ENCODE data around the gene MDP1. TPM values are rescaled to one million over a fixed set of nuclear protein-coding genes. Genes with fewer than 3 reads are reported as not detected.

MDP1 gene
- total RNA-seq, 2 experiments from 2014 or later, result 14.2 to 15.8 TPM

DNA sequence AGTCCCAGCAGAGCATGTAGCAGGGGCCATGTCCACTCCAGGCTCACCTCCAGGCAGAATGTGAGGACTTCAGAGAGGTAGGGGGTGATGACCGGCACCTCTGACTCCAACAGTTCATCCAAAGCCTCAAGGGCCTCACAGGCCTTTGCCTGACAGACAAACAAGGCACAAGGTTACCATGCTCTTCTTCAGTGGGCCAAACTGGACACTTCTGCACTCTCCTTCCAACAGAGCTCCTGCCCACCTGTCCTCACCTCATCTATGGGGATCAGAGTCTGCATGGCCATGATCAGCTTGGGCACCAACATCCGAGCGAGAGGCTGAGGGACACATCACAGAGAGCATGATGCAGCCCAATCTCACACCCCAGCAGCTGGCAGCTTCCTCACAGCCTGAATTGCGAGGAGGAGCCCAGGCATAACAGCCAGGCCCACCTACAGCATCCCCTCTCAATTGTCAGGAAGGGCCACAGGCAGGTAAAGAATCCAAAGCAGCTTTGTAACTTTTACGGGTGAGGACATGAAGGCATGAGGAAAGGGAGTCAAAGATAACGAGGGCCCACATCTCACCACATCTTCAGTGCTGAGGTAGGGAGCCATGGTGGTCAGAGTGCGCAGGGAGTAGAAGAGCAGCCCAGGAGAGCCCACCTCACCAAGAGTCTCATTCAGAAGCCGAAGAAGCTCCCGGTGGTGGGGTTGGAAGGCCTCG lies 28.9 kb downstream of the MDP1 start:
- CTCF ChIA-PET, result interaction anchor here (1.3 to 3.2 kb wide), 4 partner anchors 26 to 121 kb away, joined by 4 to 18 read pairs (median 5); partner anchors contain the start of genes CIDEB and IRF9
- Mint-ChIP-seq H3K27me3 (no peaks in the 10 kb centered on the region), H3K4me3 (peak overlapping the region; percentile 89), H3K27ac (no peak overlapping the region), H3K9me3 (no peaks in the 10 kb centered on the region), H3K36me3 (peaks cover 35% of the 10 kb centered on the region), H3K4me1 (ENCODE audit: low read depth) (peaks cover 29% of the 10 kb centered on the region)
- no peak for DNase-seq
- intact Hi-C loops (cut with micrococcal nuclease), result no loop called here
- POLR2A ChIA-PET, result interaction anchor here (0.7 to 3.2 kb wide), 6 partner anchors 9 to 40 kb away, joined by 3 to 12 read pairs (median 5); partner anchors contain the start of genes IRF9 and PSME2

DNA sequence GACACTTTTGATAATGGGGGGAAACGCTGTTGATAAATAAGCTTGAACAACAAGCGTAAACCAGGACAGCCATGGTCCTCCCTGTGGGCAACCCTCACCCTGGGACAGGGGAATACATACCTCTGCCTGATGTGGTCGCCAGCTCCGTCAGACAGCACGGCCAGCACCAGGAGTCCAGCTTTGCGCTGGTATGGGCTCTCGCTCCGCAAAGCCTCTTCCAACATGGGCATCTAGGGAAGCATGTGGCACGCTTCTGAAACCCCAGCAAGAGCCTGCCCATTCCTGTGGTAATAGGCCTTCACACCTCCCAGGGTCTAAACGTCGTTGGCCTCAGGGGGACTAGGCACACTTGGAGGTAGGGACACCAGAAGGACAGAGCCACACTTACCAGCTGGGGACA lies 30.1 kb downstream of the MDP1 start:
- POLR2A ChIA-PET, result interaction anchor here (1.3 to 3.2 kb wide), 2 partner anchors 8 to 24 kb away, joined by 3 to 12 read pairs; no protein-coding TSS in a partner anchor
- Mint-ChIP-seq H3K4me3 (no peak overlapping the region), H3K36me3 (peaks cover 32% of the 10 kb centered on the region), H3K27ac (no peak overlapping the region), H3K4me1 (ENCODE audit: low read depth) (peaks cover 25% of the 10 kb centered on the region), H3K9me3 (no peaks in the 10 kb centered on the region), H3K27me3 (no peaks in the 10 kb centered on the region)
- intact Hi-C loops (cut with micrococcal nuclease), result no loop called here
- CTCF ChIA-PET, result interaction anchor here (0.7 to 2.2 kb wide), 3 partner anchors 24 to 95 kb away, joined by 3 to 13 read pairs (median 3); partner anchors contain the start of genes DCAF11, IRF9 and NRL
- no peak for DNase-seq

DNA sequence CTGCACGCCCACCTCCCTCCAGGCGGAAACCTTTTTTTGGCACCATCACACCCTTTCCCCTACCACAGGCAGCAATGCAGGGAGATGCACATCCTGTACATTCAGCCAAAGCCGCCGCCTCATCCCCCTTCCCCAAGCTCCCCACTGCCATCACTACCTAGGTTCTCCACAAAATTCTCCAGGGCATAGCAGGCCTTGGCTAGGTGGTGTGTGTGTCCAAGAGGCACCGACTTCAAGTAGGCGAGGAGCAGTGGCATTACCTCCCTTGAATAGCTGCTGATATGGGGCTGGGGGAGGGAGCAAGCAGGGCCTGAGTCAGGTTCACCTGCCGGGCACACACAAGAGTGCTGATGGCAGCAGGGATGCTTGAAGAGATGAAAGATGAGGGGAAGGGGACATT lies 30.8 kb downstream of the MDP1 start:
- Mint-ChIP-seq H3K9me3 (no peaks in the 10 kb centered on the region), H3K36me3 (peaks cover 33% of the 10 kb centered on the region), H3K27ac (no peak overlapping the region), H3K27me3 (no peaks in the 10 kb centered on the region), H3K4me1 (ENCODE audit: low read depth) (peaks cover 24% of the 10 kb centered on the region), H3K4me3 (no peak overlapping the region)
- ChIA-PET POLR2A (interaction anchor here (1.0 to 1.3 kb wide), 2 partner anchors 16 to 23 kb away, joined by 3 read pairs; no protein-coding TSS in a partner anchor), CTCF (interaction anchor here (0.8 to 2.2 kb wide), 2 partner anchors 24 to 70 kb away, joined by 3 to 13 read pairs; partner anchors contain the start of genes DCAF11, IRF9 and NRL)
- intact Hi-C loops (cut with micrococcal nuclease), result no loop called here
- DNase-seq, result no peak

DNA sequence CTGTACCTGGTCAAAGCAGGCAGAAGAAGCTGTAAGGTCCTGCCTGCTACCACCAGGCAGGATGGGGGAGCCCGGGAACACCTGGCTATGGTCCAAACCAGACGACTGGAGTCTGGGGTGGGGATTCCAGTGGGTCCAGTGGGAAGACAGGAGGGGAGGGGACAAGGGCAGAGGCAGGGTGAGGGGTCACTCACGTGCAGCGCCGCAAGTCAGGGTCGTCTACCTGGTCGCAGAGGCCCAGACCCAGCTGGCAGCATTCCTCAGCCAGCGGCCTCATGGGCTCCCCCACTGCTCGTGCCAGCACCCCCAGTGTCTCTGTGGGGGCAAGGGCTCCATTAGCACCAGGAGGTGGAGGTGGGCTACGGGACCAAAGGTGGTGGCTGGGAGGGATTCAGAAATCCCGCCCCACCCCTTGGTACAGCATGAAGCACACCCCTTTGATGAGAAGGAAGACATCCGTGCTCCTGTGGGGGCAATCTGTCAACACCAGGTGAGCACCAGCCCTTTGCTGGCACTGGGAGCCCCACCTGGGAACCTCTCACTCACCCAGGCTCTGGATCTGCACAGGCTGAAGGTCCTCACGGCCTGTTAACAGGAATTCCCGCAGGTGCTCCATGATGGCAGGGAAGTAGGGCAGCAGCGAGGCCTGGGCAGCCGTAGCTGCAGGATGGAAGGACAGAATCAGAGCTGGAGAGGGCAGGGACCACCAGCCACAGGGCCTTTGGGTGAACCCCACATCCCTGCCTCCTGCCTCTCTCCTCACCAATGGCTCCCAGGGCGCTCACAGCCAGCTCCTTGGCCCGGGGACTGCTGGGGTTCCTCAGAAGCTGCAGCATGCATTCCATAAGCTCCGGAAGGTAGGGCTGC lies 31.5 kb downstream of the MDP1 start:
- Mint-ChIP-seq H3K9me3 (no peaks in the 10 kb centered on the region), H3K27ac (no peak overlapping the region), H3K27me3 (no peaks in the 10 kb centered on the region), H3K36me3 (peaks cover 35% of the 10 kb centered on the region), H3K4me1 (ENCODE audit: low read depth) (peaks cover 19% of the 10 kb centered on the region), H3K4me3 (no peak overlapping the region)
- ChIA-PET POLR2A (interaction anchor here (1.0 to 1.3 kb wide), 2 partner anchors 15 to 22 kb away, joined by 3 read pairs; no protein-coding TSS in a partner anchor), CTCF (interaction anchor here (2.2 kb wide), 1 partner anchor 23 kb away, joined by 13 read pairs; the partner anchor contains the start of gene IRF9)
- intact Hi-C loops (cut with micrococcal nuclease), result no loop called here
- no peak for DNase-seq

DNA sequence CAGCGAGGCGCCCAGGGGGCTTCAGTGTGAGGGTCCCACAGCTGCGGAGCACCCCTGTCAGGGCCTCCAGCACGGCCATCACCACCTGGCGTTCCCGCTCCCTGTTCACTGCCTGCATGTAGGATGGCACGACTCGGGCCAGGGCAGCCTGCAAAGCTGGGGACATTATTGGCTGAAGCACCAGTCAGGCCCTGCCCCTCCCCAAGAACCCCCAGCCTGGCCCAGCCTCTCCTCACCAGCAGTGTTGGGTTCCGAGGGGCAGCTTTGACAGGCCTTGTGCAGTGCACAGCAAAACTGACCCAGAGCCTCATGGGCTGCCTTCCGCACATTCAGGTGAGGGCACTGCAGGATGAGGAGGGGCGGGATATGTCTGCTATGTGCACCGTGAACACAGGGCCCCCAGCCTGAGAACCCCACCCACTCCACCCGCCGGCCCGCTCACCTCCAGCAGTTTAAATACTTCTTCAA lies 32.8 kb downstream of the MDP1 start:
- H3K36me3 Mint-ChIP-seq, result peaks cover 40% of the 10 kb centered on the region
- no peak overlapping the region for H3K4me3 Mint-ChIP-seq
- DNase-seq, result no peak
- intact Hi-C loops (cut with micrococcal nuclease), result no loop called here
- no peaks in the 10 kb centered on the region for H3K27me3 Mint-ChIP-seq
- H3K4me1 Mint-ChIP-seq (ENCODE audit: low read depth), result peaks cover 15% of the 10 kb centered on the region
- H3K27ac Mint-ChIP-seq, result no peak overlapping the region
- no peaks in the 10 kb centered on the region for H3K9me3 Mint-ChIP-seq
- ChIA-PET CTCF (no interaction called here), POLR2A (interaction anchor here (0.6 to 1.5 kb wide), 3 partner anchors 18 to 33 kb away, joined by 3 to 5 read pairs (median 3); partner anchors contain the start of gene MDP1)

DNA sequence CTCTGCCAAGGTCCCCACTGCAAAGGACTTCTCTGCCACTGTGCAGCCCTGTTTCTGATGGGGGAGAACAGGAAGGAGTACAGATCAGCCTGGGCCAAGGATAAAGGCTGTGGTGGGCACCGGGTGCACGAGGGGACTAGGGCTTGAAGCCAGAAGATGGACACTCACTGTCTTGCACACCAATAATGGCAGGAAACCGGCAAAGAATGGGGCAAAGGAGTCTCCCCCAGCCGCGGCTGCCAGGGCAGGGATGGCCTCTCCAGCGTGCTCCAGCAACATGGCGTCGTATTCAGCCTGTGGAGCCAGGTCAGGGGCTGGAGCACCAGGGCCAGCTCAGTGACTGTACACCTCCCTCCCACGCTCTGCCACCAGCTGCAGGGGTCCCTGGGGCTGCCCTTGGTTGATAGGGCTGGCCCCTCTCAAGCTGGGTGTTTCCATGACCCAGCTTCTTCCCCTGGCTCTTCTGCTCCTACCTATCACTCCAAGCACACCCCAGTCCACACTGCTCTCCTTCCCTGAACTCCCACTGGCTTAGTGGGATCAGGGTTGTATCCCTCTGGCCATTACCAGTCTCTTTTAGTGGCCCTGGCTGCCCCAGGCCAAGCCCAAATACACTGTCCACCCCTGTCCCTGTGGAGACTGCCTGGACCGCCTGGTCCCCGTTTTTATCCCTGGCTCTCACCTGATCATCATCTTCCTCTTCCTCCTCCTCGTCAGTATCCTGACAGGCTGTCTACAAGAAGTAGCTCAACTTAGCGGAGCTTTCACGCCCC lies 33.6 kb downstream of the MDP1 start:
- intact Hi-C loops (cut with micrococcal nuclease), result no loop called here
- peaks cover 8% of the 10 kb centered on the region for H3K4me1 Mint-ChIP-seq (ENCODE audit: low read depth)
- H3K36me3 Mint-ChIP-seq, result peaks cover 42% of the 10 kb centered on the region
- no peaks in the 10 kb centered on the region for H3K27me3 Mint-ChIP-seq
- DNase-seq, result no peak
- CTCF ChIA-PET, result no interaction called here
- H3K4me3 Mint-ChIP-seq, result no peak overlapping the region
- H3K27ac Mint-ChIP-seq, result no peak overlapping the region
- POLR2A ChIA-PET, result interaction anchor here (1.4 to 1.5 kb wide), 2 partner anchors 17 to 21 kb away, joined by 3 to 5 read pairs; no protein-coding TSS in a partner anchor
- no peaks in the 10 kb centered on the region for H3K9me3 Mint-ChIP-seq

DNA sequence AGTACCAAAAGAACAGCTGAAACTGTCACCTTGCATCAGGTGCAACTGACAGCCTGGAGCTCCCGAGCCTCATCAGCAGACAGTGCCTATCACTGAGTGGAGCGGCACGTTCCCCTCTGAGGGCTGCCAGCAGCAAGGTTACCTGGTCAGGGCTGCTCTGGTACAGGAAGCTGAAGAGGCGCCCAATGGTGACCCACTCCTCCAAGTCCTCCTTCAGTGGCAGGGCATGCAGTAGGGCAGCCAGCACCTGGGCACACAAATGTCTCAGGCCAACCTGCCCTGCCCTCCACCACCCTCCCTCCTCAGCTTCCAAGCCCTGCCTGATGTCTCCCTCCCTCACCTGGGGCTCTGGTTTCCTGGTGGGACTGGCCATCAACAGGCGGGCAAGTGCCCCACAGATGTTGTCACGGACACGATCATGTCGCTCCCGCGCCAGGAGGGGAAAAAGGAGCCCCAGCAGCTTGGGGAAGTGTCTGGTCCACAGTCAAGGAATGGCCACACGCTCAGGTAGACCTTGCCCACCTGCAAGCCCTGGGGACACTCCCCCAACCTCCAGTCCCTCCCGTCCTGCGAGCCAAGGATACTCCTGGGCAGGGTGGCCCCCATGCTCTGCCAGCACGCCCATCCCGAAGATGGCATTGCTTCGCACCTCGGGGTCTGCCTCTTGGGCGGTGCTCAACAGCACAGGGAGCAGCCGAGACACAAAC lies 34.3 kb downstream of the MDP1 start:
- Mint-ChIP-seq H3K36me3 (peaks cover 41% of the 10 kb centered on the region), H3K27ac (no peak overlapping the region), H3K4me3 (no peak overlapping the region), H3K27me3 (no peaks in the 10 kb centered on the region), H3K4me1 (ENCODE audit: low read depth) (peaks cover under 1% of the 10 kb centered on the region), H3K9me3 (no peaks in the 10 kb centered on the region)
- ChIA-PET CTCF (interaction anchor here (2.0 to 3.5 kb wide), 2 partner anchors 21 to 123 kb away, joined by 6 to 14 read pairs; partner anchors contain the start of gene IRF9), POLR2A (interaction anchor here (0.9 to 1.5 kb wide), 6 partner anchors 13 to 60 kb away, joined by 3 to 5 read pairs (median 3); partner anchors contain the start of gene TM9SF1)
- DNase-seq, result no peak
- intact Hi-C loops (cut with micrococcal nuclease), result no loop called here

DNA sequence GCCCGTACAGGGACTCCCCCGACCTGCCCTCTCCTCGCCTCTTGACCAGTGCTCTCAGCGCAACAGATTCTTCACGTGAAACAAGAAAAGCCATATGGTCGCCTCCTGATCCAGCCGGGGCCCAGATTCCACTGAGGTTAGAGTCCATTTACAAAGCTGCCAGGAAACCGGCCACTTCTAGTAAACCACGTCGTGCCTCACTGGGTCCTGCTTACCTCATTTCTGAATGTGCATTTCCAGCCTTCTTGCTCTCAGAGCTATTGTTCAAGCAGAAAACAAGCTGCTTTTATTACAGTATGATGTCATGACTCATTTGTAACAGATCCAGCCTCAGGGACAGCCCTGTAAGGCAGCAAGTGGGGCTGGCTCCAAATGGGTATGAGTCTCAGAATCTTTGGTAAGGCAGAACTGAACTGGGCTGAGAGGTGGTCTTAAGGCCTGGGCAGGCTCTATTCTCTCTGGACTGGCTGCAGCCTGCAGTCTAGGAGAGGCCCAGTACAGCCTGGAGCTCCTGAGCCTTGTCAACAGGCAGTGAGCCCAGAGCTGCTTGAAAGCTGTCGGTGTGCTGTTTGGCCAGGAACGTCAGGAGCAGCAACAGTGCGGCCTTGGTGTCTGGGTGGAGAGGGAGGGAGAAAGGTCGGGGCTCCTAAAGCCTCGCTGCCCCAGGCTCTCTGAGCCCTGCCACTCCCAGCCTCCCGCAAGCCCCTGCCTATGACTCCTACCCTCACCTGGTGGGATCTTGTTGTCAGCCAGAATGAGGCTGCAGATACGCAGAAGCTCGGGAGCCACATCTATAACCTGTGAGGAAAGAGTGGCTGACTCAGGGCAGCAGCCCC lies 35.7 kb downstream of the MDP1 start:
- H3K27me3 Mint-ChIP-seq, result no peaks in the 10 kb centered on the region
- CTCF ChIA-PET, result interaction anchor here (0.8 to 3.5 kb wide), 4 partner anchors 9 to 128 kb away, joined by 3 to 14 read pairs (median 5); partner anchors contain the start of genes IPO4 and IRF9
- no peak overlapping the region for H3K27ac Mint-ChIP-seq
- DNase-seq, result no peak
- peaks cover 35% of the 10 kb centered on the region for H3K36me3 Mint-ChIP-seq
- peaks cover 1% of the 10 kb centered on the region for H3K4me1 Mint-ChIP-seq (ENCODE audit: low read depth)
- POLR2A ChIA-PET, result interaction anchor here (0.9 to 1.0 kb wide), 4 partner anchors 15 to 19 kb away, joined by 3 read pairs; partner anchors contain the start of genes IRF9 and TM9SF1
- no peak overlapping the region for H3K4me3 Mint-ChIP-seq
- intact Hi-C loops (cut with micrococcal nuclease), result no loop called here
- no peaks in the 10 kb centered on the region for H3K9me3 Mint-ChIP-seq

DNA sequence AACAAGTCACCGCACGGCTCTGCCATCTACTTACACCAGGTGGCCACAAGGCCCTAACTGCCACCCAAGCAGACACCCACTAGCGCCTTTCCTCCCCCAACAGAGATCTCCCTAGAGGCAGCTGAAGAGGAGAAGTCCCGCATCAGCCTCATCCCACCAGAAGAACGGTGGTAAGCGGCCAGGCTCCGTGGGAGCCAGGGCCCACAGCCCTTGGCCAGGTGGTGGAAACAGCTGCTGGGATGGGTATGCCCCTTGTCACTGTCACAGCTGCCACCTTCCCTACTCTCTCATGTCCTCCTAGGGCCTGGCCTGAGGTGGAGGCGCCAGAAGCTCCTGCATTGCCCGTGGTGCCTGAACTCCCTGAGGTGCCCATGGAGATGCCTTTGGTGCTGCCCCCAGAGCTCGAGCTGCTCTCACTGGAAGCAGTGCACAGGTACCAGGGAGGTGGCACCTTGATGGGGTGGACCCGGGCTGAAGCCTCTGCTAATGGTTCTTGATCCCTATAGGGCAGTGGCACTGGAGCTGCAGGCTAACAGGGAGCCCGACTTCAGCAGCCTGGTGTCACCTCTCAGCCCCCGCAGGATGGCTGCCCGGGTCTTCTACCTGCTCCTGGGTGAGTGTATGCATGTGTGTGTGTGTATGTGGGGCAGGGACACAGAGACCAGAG lies 36.4 kb downstream of the MDP1 start:
- no peaks in the 10 kb centered on the region for H3K9me3 Mint-ChIP-seq
- H3K4me1 Mint-ChIP-seq (ENCODE audit: low read depth), result peaks cover 3% of the 10 kb centered on the region
- peaks cover 35% of the 10 kb centered on the region for H3K36me3 Mint-ChIP-seq
- no peak for DNase-seq
- ChIA-PET POLR2A (interaction anchor here (0.6 to 3.5 kb wide), 3 partner anchors 8 to 43 kb away, joined by 3 to 12 read pairs (median 3); partner anchors contain the start of genes IPO4, IRF9 and PSME1), CTCF (interaction anchor here (1.1 to 3.5 kb wide), 3 partner anchors 9 to 121 kb away, joined by 3 to 14 read pairs (median 6); partner anchors contain the start of genes IPO4 and IRF9)
- no peak overlapping the region for H3K4me3 Mint-ChIP-seq
- H3K27me3 Mint-ChIP-seq, result no peaks in the 10 kb centered on the region
- intact Hi-C loops (cut with micrococcal nuclease), result no loop called here
- peak overlapping the region; percentile 28 for H3K27ac Mint-ChIP-seq

Data from activated CD4-positive, alpha-beta memory T cell treated with anti-CD3 and anti-CD28 coated beads for 36 hours (primary cell).